Ovary (tissue), 3 donors: ENCODE measurements around the gene RGL1.

ENCODE experiments used
- EP300 ChIP-seq: sonication (generic); formaldehyde crosslinking; IDR thresholded peaks from one replicate; pipeline ENCODE4 v1.6.1; 2017; ENCODE audit warnings: antibody characterized with exemption
- TF ChIP-seq, protein P1 (sequence below), 3 donors: fragments of 450-650 bp in 2 of 3; fragments of 200-600 bp in 1 of 3; IDR thresholded peaks; one replicate each; pipeline versions ENCODE4 v1.5.1 to v1.8.0; 2016 to 2022; ENCODE audit warnings: antibody characterized with exemption in 3 of 3, mild to moderate bottlenecking in 1 of 3
- donor health status: DM: no; HTN: no; CAD: no.

DNA sequence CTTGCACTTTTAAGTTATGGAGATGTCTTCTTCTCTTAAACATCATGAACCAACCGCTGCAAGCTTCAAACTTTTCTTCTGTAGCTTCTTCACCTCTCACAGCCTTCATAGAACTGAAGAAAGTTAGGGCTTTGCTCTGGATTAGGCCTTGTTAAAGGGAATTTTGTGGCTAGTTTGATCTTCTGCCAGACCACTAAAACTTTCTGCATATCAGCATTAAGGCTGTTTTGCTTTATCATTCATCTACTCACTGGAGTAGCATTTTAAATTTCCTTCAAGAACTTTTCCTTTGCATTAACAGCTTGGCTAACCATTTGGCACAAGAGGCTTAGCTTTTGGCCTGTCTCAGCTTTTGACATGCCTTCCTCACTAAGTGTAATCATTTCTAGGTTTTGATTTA is 43.0 kb upstream of the RGL1 start:
- no peak for TF ChIP-seq EP300
- TF ChIP-seq, protein P1, sequence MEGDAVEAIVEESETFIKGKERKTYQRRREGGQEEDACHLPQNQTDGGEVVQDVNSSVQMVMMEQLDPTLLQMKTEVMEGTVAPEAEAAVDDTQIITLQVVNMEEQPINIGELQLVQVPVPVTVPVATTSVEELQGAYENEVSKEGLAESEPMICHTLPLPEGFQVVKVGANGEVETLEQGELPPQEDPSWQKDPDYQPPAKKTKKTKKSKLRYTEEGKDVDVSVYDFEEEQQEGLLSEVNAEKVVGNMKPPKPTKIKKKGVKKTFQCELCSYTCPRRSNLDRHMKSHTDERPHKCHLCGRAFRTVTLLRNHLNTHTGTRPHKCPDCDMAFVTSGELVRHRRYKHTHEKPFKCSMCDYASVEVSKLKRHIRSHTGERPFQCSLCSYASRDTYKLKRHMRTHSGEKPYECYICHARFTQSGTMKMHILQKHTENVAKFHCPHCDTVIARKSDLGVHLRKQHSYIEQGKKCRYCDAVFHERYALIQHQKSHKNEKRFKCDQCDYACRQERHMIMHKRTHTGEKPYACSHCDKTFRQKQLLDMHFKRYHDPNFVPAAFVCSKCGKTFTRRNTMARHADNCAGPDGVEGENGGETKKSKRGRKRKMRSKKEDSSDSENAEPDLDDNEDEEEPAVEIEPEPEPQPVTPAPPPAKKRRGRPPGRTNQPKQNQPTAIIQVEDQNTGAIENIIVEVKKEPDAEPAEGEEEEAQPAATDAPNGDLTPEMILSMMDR (IDR thresholded peaks at IDR 0.05), result no peak
